ENCODE measurements around the gene RPL27. TPM values are rescaled to one million over a fixed set of nuclear protein-coding genes. Genes with fewer than 3 reads are reported as not detected.

RPL27 gene
- total RNA-seq, 4 donors from 2014 or later: 635 to 7,543 (median 1,847) TPM

GRCh38 chr17:43014649-43015542, 16.7 kb downstream of the RPL27 start:
- no peak for TF ChIP-seq POLR2A (IDR thresholded peaks at IDR 0.05)
- TF ChIP-seq, protein P1, sequence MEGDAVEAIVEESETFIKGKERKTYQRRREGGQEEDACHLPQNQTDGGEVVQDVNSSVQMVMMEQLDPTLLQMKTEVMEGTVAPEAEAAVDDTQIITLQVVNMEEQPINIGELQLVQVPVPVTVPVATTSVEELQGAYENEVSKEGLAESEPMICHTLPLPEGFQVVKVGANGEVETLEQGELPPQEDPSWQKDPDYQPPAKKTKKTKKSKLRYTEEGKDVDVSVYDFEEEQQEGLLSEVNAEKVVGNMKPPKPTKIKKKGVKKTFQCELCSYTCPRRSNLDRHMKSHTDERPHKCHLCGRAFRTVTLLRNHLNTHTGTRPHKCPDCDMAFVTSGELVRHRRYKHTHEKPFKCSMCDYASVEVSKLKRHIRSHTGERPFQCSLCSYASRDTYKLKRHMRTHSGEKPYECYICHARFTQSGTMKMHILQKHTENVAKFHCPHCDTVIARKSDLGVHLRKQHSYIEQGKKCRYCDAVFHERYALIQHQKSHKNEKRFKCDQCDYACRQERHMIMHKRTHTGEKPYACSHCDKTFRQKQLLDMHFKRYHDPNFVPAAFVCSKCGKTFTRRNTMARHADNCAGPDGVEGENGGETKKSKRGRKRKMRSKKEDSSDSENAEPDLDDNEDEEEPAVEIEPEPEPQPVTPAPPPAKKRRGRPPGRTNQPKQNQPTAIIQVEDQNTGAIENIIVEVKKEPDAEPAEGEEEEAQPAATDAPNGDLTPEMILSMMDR (IDR thresholded peaks at IDR 0.05): no peak
- Histone ChIP-seq H3K36me3 (no peaks in the 10 kb centered on the region), H3K9me3 (no peaks in the 10 kb centered on the region), H3K4me1 (peaks cover 0 to 6% of the 10 kb centered on the region in 2 donors), H3K4me3 (no peak overlapping the region), H3K27ac (peak overlapping the region; percentile 54 to 62), H3K27me3 (no peaks in the 10 kb centered on the region)
- no peak for DNase-seq
- intact Hi-C loops (cut with DNase I; ENCODE audit: low total_unique reads): no loop called here

DNA sequence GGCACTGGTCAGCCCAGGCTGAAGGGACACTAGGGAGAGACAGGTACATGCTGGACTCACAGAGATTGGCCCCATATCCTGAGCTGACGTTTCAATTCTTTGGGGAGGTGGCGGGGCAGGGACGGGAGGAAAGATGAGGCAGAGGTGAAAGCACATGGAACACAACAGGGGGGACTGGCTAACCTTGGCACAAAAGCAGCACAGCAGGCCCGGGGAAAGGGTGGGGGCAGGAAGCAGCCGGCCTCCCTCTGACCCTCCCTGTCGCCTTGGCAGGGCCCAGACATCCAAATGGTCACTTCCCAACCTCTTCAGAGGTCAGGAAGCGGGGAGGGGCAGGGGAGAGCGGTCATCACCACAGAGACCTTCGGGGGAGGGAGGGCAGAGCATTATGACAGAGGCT, 17.4 kb downstream of the RPL27 start:
- intact Hi-C loops (cut with DNase I; ENCODE audit: low total_unique reads): no loop called here
- no peaks in the 10 kb centered on the region for H3K9me3 ChIP-seq
- peak; percentile 56 to 79 for DNase-seq
- peaks cover 0 to 11% of the 10 kb centered on the region in 2 donors for H3K4me1 ChIP-seq
- H3K27ac ChIP-seq: peak overlapping the region; percentile 54 to 62
- no peaks in the 10 kb centered on the region for H3K27me3 ChIP-seq
- H3K4me3 ChIP-seq: no peak overlapping the region
- H3K36me3 ChIP-seq: no peaks in the 10 kb centered on the region
- no peak for TF ChIP-seq POLR2A (IDR thresholded peaks at IDR 0.05)
- TF ChIP-seq, protein P1 (IDR thresholded peaks at IDR 0.05): no peak

DNA sequence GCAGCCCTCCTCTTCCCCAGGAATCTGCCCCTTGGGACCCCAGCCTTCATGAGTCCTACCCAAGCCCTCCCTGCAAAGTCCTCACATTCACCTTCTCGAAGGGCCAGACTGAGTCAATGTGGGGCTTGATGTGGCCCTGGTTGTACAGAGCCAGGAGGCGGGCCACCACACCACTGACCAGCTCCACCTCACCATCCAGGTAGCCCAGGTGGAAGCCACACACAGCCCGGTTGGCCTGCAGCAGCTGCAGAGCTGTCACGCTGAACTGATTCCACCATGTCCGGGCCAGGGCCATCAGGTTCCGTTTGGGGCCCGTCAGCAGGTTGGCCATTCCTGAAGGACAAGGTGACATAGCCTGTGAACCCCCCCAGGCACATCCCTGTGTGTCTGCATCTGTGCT, 18.0 kb downstream of the RPL27 start:
- H3K9me3 ChIP-seq: no peaks in the 10 kb centered on the region
- no peaks in the 10 kb centered on the region for H3K27me3 ChIP-seq
- H3K27ac ChIP-seq: peak overlapping the region; percentile 54 to 62
- no peak for DNase-seq
- H3K4me1 ChIP-seq: peaks cover 0 to 11% of the 10 kb centered on the region in 2 donors
- intact Hi-C loops (cut with DNase I; ENCODE audit: low total_unique reads): no loop called here
- no peak overlapping the region for H3K4me3 ChIP-seq
- no peaks in the 10 kb centered on the region for H3K36me3 ChIP-seq
- TF ChIP-seq, protein P1 (IDR thresholded peaks at IDR 0.05): no peak
- TF ChIP-seq POLR2A (IDR thresholded peaks at IDR 0.05): no peak

- intact Hi-C loops (cut with DNase I; ENCODE audit: low total_unique reads): no loop called here
Measured at GRCh38 chr17:43018008-43018853, 20.0 kb downstream of the RPL27 start.

More at GRCh38 chr17:43018008-43018853, 20.0 kb downstream of the RPL27 start:
- Histone ChIP-seq H3K4me1 (peaks cover 0 to 11% of the 10 kb centered on the region in 2 donors), H3K27me3 (no peaks in the 10 kb centered on the region), H3K9me3 (no peaks in the 10 kb centered on the region), H3K4me3 (no peak overlapping the region), H3K36me3 (no peaks in the 10 kb centered on the region), H3K27ac (peak overlapping the region; percentile 30 to 89)
- no peak for DNase-seq
- TF ChIP-seq POLR2A (IDR thresholded peaks at IDR 0.05): no peak
- TF ChIP-seq, protein P1 (IDR thresholded peaks at IDR 0.05): no peak
